Left renal pelvis (tissue), 4 donors: ENCODE results near the gene ZSWIM8. TPM values are rescaled to one million over a fixed set of nuclear protein-coding genes. Genes with fewer than 3 reads are reported as not detected.
"Not testable (repeated sequence)": the region's sequence is repeated elsewhere in the genome, so short reads cannot be mapped to it uniquely, and the experiment has no call there.

ENCODE experiments used
- DNase-seq, 4 donors: peaks; one replicate each; pipeline ENCODE4 v3.0.0-alpha.2; 2013; ENCODE audit warnings: low read depth in 4 of 4, low spot score in 3 of 4
- polyA plus RNA-seq, 4 donors: library from polyadenylated mRNA; unstranded; fragments of 120-200 nt; gene quantifications; one replicate each; pipeline ENCODE4 v1.2.1, GENCODE V29; 2013; ENCODE audit not compliant: insufficient read length in 4 of 4

The ZSWIM8 gene
- polyA plus RNA-seq, 4 donors, result 88.4 to 128 (median 102) TPM

DNA sequence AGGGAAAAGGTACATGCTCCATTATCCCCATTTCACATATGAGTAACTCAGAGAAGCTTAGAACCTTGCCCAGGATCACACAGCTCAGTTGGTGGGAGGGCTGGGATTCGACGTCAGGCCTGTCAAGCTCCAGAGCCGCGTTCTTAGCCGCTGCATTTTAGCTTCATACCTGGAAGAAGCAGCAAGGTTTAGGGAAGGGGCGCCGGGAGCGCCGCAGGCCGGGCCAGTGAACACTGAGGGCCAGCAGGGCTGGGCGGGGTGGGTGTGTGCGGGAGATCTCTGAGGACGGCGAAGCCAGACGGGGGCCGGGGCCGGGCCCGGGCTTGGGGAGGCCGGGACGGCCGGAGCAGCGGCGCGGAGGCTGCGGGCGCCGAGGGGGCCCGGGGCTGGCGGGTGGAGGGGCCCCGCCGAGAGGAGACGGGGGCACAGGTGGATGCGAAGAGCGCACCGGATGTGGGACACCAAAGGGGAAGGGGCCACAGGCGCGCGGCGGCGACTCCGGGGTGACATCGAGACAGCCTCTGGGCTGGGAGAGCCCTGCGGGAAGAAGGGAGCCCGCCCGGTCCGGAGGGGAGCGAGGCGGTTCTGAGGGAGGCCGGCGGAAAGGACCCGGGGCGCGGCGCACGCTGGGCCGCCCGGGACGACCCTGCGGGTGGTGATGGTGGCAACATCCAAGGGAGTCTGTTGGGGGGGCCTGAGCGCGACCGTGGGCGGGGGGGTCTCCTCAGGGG is 25.5 kb downstream of the ZSWIM8 start:
- DNase-seq, result no peak

DNA sequence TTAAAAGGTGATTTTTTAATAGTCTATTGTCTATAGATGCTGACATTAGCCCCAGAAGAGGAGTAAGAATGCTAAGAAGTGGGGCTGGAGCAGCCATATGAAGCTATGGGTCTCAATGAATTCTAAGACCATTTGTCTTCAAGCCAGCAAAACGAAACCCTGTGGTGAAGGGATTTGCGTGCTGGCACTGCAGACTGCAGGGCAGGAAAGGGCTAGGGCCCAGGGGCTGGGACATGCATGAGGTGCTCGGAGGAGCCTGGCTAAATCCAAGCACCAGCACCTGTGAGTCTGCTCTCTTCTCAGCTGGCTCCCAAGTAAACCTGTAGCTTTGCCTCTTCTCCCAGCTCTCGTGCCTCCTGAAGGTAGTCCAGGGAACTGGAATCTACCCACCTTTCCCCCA is 27.3 kb downstream of the ZSWIM8 start:
- no peak for DNase-seq

DNA sequence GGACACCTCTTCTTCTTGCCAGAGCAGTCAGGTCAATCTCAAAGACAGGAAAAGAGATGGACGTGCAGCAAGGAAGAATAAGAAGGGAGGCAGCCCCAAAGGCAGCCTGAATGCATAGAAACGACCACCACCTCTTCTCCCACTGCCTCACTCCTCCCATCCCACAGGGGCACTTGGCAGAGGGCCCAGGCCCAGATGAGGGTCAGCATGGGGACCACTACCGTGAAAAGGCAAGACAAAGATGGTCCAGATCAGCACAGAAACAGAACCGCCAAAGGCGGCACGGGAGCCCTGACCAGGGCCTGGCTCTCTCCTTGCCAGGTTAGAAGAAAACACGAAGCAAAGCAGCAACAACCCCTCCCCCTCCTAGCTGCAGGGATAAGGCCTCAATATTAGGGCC is 27.9 kb downstream of the ZSWIM8 start:
- DNase-seq, result no peak

DNA sequence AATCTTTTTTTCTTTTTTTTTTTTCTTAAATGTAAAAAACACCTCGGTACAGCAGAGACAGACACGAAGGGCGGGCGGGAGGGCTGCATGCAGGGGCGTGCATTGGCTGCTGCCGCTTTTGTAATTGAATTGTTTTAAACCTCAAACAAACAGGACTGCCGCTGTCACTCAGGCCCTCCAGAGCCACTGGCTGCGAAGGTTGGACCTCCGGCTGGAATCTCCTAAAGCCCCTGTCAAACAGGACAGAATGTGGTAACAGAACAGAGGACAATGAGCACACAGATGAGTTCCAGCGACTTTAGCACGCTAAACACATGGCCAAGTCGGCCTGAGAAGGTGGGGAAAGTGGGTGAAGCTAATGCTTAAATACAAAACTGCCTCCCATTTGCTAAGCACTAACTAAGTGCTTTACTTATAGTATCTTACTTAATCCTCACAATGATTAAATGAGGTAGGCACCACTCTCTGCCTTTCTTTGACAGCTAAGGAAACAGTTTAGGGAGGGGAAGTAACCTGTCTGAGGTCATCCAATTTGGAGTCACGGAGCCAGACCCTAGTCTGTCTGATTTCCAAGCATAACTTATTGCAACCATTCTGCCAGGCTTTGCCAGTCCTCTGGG is 29.0 kb downstream of the ZSWIM8 start:
- no peak for DNase-seq

GRCh38 chr10:73814896-73815718 is 29.7 kb downstream of the ZSWIM8 start:
- DNase-seq, result no peak

GRCh38 chr10:73815719-73816030 is 30.3 kb downstream of the ZSWIM8 start:
- no peak for DNase-seq

GRCh38 chr10:73816917-73817729 is 31.7 kb downstream of the ZSWIM8 start:
- no peak for DNase-seq

- DNase-seq, result no peak
Measured at GRCh38 chr10:73817826-73818225, 32.4 kb downstream of the ZSWIM8 start.

- no peak for DNase-seq
Measured at GRCh38 chr10:73818402-73818801, 33.0 kb downstream of the ZSWIM8 start.

GRCh38 chr10:73819081-73819480 is 33.7 kb downstream of the ZSWIM8 start:
- DNase-seq, result no peak

DNA sequence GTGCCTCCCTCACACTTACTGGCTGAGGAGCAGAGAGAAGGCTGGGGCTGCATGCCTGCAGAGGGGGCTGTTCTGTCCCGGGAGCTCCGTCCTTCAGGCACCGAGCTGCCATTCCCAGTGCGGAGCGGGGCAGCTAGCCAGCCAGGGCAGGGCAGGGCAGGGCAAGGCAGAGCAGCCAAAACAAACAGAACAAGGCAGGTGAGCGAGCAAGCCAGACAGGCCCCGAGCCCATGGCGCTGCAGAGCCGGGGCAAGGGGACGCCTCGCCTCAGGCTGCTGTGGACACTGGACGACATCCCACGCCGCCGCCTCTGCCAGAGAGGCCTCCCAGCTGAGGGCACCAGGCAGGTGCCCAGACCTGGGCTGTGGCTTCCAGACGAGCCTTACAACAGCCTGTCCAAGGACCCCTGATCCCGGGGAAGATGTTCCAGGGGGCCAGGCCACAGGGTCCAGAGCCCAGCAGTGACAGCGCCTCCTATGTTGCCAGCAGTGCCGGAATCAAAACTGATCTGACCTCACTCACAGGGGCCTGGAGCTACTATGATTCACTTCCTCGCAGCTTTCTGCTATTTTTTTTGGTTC is 34.2 kb downstream of the ZSWIM8 start:
- no peak for DNase-seq

- no peak for DNase-seq
Measured at GRCh38 chr10:73823391-73823790, 38.0 kb downstream of the ZSWIM8 start.

DNA sequence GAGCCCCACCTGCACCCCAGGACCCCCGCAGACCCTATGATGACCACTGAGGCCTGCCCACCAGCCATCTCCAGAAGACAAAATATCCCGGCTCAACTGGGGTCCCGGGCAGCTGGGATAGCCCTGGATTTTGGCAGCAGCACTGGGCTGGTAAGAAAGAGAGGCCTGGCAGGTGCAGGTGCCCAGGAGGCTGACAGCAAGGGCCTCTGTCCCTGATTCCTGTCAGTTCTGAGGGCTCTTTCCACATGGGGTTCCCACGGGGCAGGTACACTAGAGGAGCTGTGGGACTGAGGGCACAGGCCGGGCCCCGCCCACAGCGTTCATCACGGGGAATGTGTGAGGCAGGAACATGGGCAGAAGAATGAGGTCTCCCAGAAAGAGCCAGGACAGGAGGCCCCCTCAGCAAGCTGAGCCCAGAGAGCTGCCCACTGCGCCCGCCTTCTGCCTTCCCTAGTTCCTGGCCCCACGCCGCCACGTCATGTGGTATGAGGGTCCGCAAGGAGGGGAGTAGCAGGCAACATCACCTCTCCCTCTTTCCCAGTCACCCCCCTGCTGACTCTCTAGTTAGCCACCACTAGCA is 38.8 kb downstream of the ZSWIM8 start:
- no peak for DNase-seq

GRCh38 chr10:73827346-73828089 is 42.1 kb downstream of the ZSWIM8 start:
- no peak for DNase-seq

GRCh38 chr10:73828161-73828560 is 42.8 kb downstream of the ZSWIM8 start:
- DNase-seq, result no peak

- not testable (repeated sequence) for DNase-seq
Measured at GRCh38 chr10:73829090-73829489, 43.7 kb downstream of the ZSWIM8 start.

GRCh38 chr10:73836427-73836980 is 51.1 kb downstream of the ZSWIM8 start:
- no peak for DNase-seq

- no peak for DNase-seq
Measured at GRCh38 chr10:73837072-73837471, 51.7 kb downstream of the ZSWIM8 start.

DNA sequence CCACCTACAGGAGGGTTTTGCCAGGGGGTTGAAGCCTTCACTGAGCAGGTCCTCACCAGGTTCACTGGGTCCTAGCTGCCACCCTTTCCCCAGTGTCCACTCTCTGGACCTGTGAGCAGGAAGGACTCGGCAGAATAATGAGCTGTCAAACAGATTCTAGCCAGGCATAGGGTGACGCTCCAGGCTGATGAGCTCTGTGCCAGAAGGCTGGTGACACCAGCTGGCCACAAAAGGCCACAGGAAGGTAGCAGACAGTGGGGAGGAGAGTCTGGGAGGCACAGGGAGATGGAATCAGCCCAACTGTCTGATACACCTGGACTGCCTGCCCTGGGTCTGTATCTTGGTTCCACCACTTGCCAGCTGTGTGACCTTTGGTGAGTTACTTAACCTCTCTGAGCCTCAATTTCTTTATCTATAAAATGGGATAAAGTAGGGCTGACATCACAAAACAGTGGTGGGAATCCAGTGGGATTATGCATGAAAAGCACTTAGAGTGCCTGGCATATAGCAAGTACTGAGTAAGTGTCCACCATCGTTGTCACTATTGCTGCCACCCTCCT is 52.7 kb downstream of the ZSWIM8 start:
- no peak for DNase-seq
